Right lobe of liver (tissue), 6 donors: ENCODE results near the gene CD3G. TPM values are rescaled to one million over a fixed set of nuclear protein-coding genes. Genes with fewer than 3 reads are reported as not detected.

Experiments used
- ATAC-seq, 4 donors: fragments of 200-7000 bp; cut with Tn5 transposase; one replicate each; pipeline ENCODE4 v1.9.1; 2020; ENCODE audit warnings: mild to moderate bottlenecking in 4 of 4, moderate library complexity in 4 of 4
- DNase-seq, 3 donors: peaks; one replicate each; pipeline ENCODE4 v3.0.0-alpha.2; 2020
- H3K27ac ChIP-seq, 3 donors: fragments of 200-600 bp; one replicate each; pipeline ENCODE4 v1.8.0; 2022
- H3K27me3 ChIP-seq, 2 donors: fragments of 200-600 bp; one replicate each; pipeline ENCODE4 v1.8.0; 2022
- H3K36me3 ChIP-seq, 4 donors: fragments of 200-600 bp; sonication (generic) in 1 of 4; one replicate each; pipeline versions ENCODE4 v1.5.1 to v1.8.0; 2017 to 2022; ENCODE audit warnings: control low read depth in 1 of 4
- H3K4me1 ChIP-seq, 4 donors: fragments of 200-600 bp; sonication (generic) in 1 of 4; one replicate each; pipeline versions ENCODE4 v1.5.1 to v1.8.0; 2017 to 2022; ENCODE audit warnings: control low read depth in 1 of 4
- H3K4me3 ChIP-seq, 3 donors: fragments of 200-600 bp; one replicate each; pipeline ENCODE4 v1.8.0; 2022
- H3K9me3 ChIP-seq, 4 donors: fragments of 200-600 bp; sonication (generic) in 1 of 4; one replicate each; pipeline versions ENCODE4 v1.5.1 to v1.8.0; 2017 to 2022; ENCODE audit warnings: control low read depth in 1 of 4
- POLR2A ChIP-seq: fragments of 450-650 bp; IDR thresholded peaks from one replicate; pipeline ENCODE4 v1.6.1; 2017; ENCODE audit warnings: antibody characterized with exemption, mild to moderate bottlenecking
- WGBS: methylation state at CpG from one replicate; pipeline ENCODE4 v1.1.6; 2018; ENCODE audit warnings: low coverage, low lambda C conversion rate; ENCODE audit not compliant: insufficient coverage; ENCODE audit errors: missing lambda C conversion rate; 5-methylcytosine and 5-hydroxymethylcytosine counted together
- intact Hi-C, 2 donors: fragments of 100-400 bp; cut with DNase I; formaldehyde crosslinking; loops; one replicate each; pipeline versions ENCODE4 v1.11.2 to v1.14.1; 2022
- total RNA-seq, 6 experiments: library from RNA; depleted of rRNA in 2 of 6; stranded (reverse); fragments of >200 nt in 2 of 6; fragmentation: NEBNext Ultra II Directional in 3 of 6; extraction: Animal tissue kit (Norgen Biotek cat#: 25700) in 3 of 6; gene quantifications; one replicate each; pipeline versions ENCODE4 v1.1.0 to v1.2.4, GENCODE V29; 2016 to 2023
- TF ChIP-seq, protein P1 (sequence below), 4 donors: fragments of 200-600 bp in 3 of 4; fragments of 450-650 bp in 1 of 4; IDR thresholded peaks; one replicate each; pipeline versions ENCODE4 v1.5.1 to v1.8.0; 2016 to 2022; ENCODE audit warnings: antibody characterized with exemption in 4 of 4, mild to moderate bottlenecking in 2 of 4
- donor health status: DM: no; HTN: yes; CAD: no.
- donor health status: DM: no; HTN: no; CAD: no.
- donor health status: DM: no; HTN: no; CAD: no.
- donor health status: DM: no; HTN: yes; CAD: no.
- donor health status: DM: no; HTN: yes; CAD: no.

CD3G gene
- total RNA-seq, 6 experiments from 2014 or later = 0.27 to 1.7 (median 0.36) TPM

DNA sequence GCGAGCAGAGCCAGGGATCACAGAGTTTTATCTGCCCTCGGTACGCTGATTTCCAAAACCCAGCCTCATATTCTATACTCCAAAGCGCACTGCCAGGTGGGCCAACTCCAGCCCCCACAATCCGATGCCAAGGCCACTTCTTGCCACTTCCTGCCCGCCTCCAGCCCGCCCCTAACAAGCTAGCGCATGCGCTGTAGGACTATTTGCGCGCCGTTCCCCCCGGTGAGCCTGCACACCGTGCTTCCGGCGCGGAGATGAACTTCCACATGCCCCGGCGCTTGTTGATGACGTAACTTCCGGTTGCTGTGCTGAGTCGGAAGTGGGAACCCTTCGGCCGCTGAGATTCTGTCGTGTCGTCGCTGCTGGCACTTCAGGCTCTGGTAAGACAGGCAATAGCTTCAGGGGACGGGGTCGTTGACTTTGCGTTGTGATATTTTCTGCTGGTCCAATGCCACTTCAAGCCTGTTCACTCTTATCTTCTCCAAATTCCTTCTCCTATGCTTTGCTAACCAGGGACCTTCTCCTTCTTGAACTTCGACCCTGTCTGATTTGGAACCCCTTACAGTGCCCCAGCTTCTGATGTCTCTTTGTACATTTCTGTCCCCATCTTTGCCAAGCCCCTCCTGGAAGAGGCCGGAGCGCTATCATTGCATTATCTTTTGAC is 15.3 kb downstream of the CD3G start, which contains the start of gene UBE4A:
Gene UBE4A (plus strand): TSS at position 306 of the 664 bp plus-strand sequence. CDS start 5,481 bp downstream, outside the sequence.
- 9% methylated on average over 12 of the region's 33 CpGs for WGBS
- Histone ChIP-seq H3K27ac (peak within 1 kb of the TSS; percentile 18 to 58 (median 33)), H3K27me3 (no peaks in the 10 kb centered on the region), H3K9me3 (no peaks in the 10 kb centered on the region), H3K36me3 (no peaks in the 10 kb centered on the region), H3K4me1 (peaks cover 0 to 12% (median 3%) of the 10 kb centered on the region in 4 donors), H3K4me3 (peak within 1 kb of the TSS; percentile 71 to 84 (median 74))
- TF ChIP-seq, protein P1, sequence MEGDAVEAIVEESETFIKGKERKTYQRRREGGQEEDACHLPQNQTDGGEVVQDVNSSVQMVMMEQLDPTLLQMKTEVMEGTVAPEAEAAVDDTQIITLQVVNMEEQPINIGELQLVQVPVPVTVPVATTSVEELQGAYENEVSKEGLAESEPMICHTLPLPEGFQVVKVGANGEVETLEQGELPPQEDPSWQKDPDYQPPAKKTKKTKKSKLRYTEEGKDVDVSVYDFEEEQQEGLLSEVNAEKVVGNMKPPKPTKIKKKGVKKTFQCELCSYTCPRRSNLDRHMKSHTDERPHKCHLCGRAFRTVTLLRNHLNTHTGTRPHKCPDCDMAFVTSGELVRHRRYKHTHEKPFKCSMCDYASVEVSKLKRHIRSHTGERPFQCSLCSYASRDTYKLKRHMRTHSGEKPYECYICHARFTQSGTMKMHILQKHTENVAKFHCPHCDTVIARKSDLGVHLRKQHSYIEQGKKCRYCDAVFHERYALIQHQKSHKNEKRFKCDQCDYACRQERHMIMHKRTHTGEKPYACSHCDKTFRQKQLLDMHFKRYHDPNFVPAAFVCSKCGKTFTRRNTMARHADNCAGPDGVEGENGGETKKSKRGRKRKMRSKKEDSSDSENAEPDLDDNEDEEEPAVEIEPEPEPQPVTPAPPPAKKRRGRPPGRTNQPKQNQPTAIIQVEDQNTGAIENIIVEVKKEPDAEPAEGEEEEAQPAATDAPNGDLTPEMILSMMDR (IDR thresholded peaks at IDR 0.05) = no peak
- TF ChIP-seq POLR2A = peak; percentile 68
- peak; percentile 96 to 97 (median 96) for DNase-seq
- peak; percentile 94 to 98 (median 98) for ATAC-seq
- intact Hi-C loops = loop anchor here in 1 of 2 donors (10.0 kb wide), 1 partner anchor 55 kb away; the partner anchor contains the start of gene CD3E

DNA sequence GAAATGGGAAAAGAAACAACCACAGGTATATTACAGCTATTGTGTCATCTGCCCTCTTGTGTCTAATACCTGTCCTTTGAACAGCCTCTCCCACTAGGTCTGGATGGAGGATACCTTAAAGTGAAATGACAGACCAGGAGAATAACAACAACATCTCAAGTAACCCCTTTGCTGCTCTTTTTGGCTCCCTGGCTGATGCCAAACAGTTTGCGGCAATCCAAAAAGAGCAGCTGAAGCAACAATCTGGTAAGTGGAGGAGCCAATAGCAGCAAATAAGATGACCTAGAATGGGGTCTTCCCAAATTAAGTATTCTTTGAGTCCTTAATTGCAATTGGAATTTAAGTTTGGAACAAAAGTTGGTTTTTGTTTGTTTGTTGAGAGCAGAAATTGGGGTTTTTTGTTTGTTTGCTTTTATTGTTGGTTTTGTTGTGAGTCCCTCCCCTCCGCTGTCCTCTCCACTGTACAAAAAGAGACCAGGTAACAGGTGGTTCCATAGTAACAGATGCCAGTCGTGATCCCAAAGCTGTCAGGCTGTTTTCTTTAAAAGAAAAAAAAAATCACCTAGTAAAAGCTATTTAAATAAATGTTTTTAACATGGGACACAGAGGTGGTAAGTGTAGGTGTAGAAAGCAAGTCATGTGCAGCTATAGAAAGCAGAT is 20.9 kb downstream of the CD3G start:
- Histone ChIP-seq H3K27ac (no peak overlapping the region), H3K4me1 (peaks cover 0 to 22% (median 8%) of the 10 kb centered on the region in 4 donors), H3K36me3 (peaks cover 6 to 43% (median 21%) of the 10 kb centered on the region in 4 donors), H3K4me3 (no peak overlapping the region), H3K9me3 (no peaks in the 10 kb centered on the region), H3K27me3 (no peaks in the 10 kb centered on the region)
- DNase-seq = no peak
- 88% methylated on average over 3 of the region's 3 CpGs for WGBS
- ATAC-seq = no peak
- TF ChIP-seq, protein P1 (IDR thresholded peaks at IDR 0.05) = no peak
- no peak for TF ChIP-seq POLR2A
- intact Hi-C loops = no loop called here

DNA sequence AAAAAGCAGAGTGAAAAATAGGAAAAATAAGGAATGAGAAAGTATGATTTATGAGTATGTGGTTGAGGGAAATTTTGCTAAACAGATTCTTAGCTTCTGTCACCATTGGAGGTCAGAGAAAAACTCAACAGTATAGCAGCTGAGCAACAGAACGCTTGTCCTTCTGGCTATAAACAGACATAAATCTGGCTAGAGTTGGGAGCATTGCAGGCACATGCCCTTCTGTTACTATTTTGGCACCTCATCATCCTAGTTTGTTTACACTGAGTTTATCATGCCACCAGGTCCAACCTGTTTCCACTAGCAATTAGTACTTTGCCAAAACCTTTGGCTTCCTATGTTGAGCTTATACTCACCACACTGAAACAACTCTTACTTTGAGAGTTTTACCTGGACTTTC is 22.1 kb downstream of the CD3G start:
- Histone ChIP-seq H3K27ac (no peak overlapping the region), H3K9me3 (no peaks in the 10 kb centered on the region), H3K27me3 (no peaks in the 10 kb centered on the region), H3K4me3 (no peak overlapping the region), H3K4me1 (peaks cover 0 to 12% (median 6%) of the 10 kb centered on the region in 4 donors), H3K36me3 (peaks cover 8 to 55% (median 30%) of the 10 kb centered on the region in 4 donors)
- TF ChIP-seq POLR2A = no peak
- TF ChIP-seq, protein P1 (IDR thresholded peaks at IDR 0.05) = no peak
- ATAC-seq = peak; percentile 68 to 89 (median 82)
- no peak for DNase-seq
- intact Hi-C loops = no loop called here
- WGBS = 22% methylated on average over 1 of the region's 1 CpG

DNA sequence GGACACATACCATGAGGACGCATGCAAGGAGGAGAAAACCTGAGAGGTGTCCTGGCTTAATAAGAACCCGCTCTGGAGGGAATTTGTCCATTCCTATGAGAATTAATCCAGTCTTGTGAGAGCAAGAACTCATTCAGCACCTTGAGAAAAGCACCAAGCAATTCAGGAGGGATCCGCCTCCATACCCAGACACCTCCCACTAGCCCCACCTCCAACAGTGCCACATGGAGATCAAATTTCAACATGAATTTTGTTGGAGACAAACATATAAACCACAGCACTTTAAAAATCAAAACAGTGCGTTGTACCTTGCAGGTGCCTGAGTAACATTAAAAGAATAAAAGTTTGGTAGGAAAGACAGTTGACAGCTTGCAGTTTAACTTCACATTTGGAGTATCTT is 26.6 kb downstream of the CD3G start:
- no peak overlapping the region for H3K4me3 ChIP-seq
- H3K27me3 ChIP-seq = no peaks in the 10 kb centered on the region
- no peaks in the 10 kb centered on the region for H3K9me3 ChIP-seq
- DNase-seq (no peak), ATAC-seq (no peak)
- no peak for TF ChIP-seq POLR2A
- TF ChIP-seq, protein P1 (IDR thresholded peaks at IDR 0.05) = no peak
- 95% methylated on average over 2 of the region's 4 CpGs for WGBS
- H3K27ac ChIP-seq = no peak overlapping the region
- H3K36me3 ChIP-seq = peaks cover 15 to 80% (median 49%) of the 10 kb centered on the region in 4 donors
- intact Hi-C loops = loop anchor here in 1 of 2 donors (10.0 kb wide), 1 partner anchor 124 kb away; no protein-coding TSS in a partner anchor
- peaks cover 0 to 8% (median 3%) of the 10 kb centered on the region in 4 donors for H3K4me1 ChIP-seq
